ENCODE measurements around the gene IFT122. TPM values are rescaled to one million over a fixed set of nuclear protein-coding genes. Genes with fewer than 3 reads are reported as not detected.

IFT122 gene
- total RNA-seq, 1 experiment from 2014 or later: 30.0 TPM

GRCh38 chr3:129534428-129535027, 94.5 kb downstream of the IFT122 start:
- Histone ChIP-seq H3K36me3 (ENCODE audit: control insufficient read depth, insufficient read depth, low read length) (no peaks in the 10 kb centered on the region), H3K27me3 (replicated peaks; ENCODE audit: control insufficient read depth, insufficient read depth, low read length) (no peaks in the 10 kb centered on the region), H3K4me3 (ENCODE audit: low read depth, low read length) (no peak overlapping the region), H3K9me3 (no peaks in the 10 kb centered on the region), H3K4me1 (peaks cover 24% of the 10 kb centered on the region)
- intact Hi-C loops (cut with micrococcal nuclease; ENCODE audit: unreplicated experiment): no loop called here
- BruUV-seq (replicated peaks): no TSS peak
- Mint-ChIP-seq H3K27ac (ENCODE audit: unreplicated experiment) (peak overlapping the region; percentile 53), H3K27me3 (ENCODE audit: insufficient read depth, unreplicated experiment) (no peaks in the 10 kb centered on the region), H3K4me1 (ENCODE audit: low read depth, unreplicated experiment) (peaks cover 11% of the 10 kb centered on the region), H3K9me3 (ENCODE audit: unreplicated experiment) (no peaks in the 10 kb centered on the region), H3K4me3 (ENCODE audit: unreplicated experiment) (no peak overlapping the region), H3K36me3 (ENCODE audit: insufficient read depth, unreplicated experiment) (no peaks in the 10 kb centered on the region)
- DNase-seq: peak in 1 of 2 experiments; percentile 19
- CTCF ChIA-PET: interaction anchor here (1.5 kb wide), 1 partner anchor 44 kb away, joined by 3 read pairs; no protein-coding TSS in a partner anchor
- TF ChIP-seq, protein P1, sequence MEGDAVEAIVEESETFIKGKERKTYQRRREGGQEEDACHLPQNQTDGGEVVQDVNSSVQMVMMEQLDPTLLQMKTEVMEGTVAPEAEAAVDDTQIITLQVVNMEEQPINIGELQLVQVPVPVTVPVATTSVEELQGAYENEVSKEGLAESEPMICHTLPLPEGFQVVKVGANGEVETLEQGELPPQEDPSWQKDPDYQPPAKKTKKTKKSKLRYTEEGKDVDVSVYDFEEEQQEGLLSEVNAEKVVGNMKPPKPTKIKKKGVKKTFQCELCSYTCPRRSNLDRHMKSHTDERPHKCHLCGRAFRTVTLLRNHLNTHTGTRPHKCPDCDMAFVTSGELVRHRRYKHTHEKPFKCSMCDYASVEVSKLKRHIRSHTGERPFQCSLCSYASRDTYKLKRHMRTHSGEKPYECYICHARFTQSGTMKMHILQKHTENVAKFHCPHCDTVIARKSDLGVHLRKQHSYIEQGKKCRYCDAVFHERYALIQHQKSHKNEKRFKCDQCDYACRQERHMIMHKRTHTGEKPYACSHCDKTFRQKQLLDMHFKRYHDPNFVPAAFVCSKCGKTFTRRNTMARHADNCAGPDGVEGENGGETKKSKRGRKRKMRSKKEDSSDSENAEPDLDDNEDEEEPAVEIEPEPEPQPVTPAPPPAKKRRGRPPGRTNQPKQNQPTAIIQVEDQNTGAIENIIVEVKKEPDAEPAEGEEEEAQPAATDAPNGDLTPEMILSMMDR (IDR thresholded peaks at IDR 0.05; ENCODE audit: insufficient read depth in 1 of 2, low read depth in 1 of 2, low read length in 1 of 2, severe bottlenecking in 1 of 2, unreplicated experiment in 1 of 2): no peak
- POLR2A ChIA-PET: no interaction called here

GRCh38 chr3:129535075-129535474, 95.1 kb downstream of the IFT122 start:
- intact Hi-C loops (cut with micrococcal nuclease; ENCODE audit: unreplicated experiment): no loop called here
- Histone ChIP-seq H3K4me3 (ENCODE audit: low read depth, low read length) (no peak overlapping the region), H3K9me3 (no peaks in the 10 kb centered on the region), H3K27me3 (replicated peaks; ENCODE audit: control insufficient read depth, insufficient read depth, low read length) (no peaks in the 10 kb centered on the region), H3K4me1 (peaks cover 22% of the 10 kb centered on the region), H3K36me3 (ENCODE audit: control insufficient read depth, insufficient read depth, low read length) (no peaks in the 10 kb centered on the region)
- Mint-ChIP-seq H3K27ac (ENCODE audit: unreplicated experiment) (no peak overlapping the region), H3K9me3 (ENCODE audit: unreplicated experiment) (no peaks in the 10 kb centered on the region), H3K27me3 (ENCODE audit: insufficient read depth, unreplicated experiment) (no peaks in the 10 kb centered on the region), H3K4me3 (ENCODE audit: unreplicated experiment) (no peak overlapping the region), H3K4me1 (ENCODE audit: low read depth, unreplicated experiment) (peaks cover 11% of the 10 kb centered on the region), H3K36me3 (ENCODE audit: insufficient read depth, unreplicated experiment) (no peaks in the 10 kb centered on the region)
- TF ChIP-seq, protein P1 (IDR thresholded peaks at IDR 0.05; ENCODE audit: insufficient read depth in 1 of 2, low read depth in 1 of 2, low read length in 1 of 2, severe bottlenecking in 1 of 2, unreplicated experiment in 1 of 2): no peak
- CTCF ChIA-PET: interaction anchor here (0.7 to 1.5 kb wide), 2 partner anchors 45 to 54 kb away, joined by 3 to 4 read pairs; no protein-coding TSS in a partner anchor
- POLR2A ChIA-PET: no interaction called here
- peak in 1 of 2 experiments; percentile 29 for DNase-seq
- no TSS peak for BruUV-seq (replicated peaks)

GRCh38 chr3:129536374-129536667, 96.3 kb downstream of the IFT122 start:
- ChIA-PET CTCF (no interaction called here), POLR2A (no interaction called here)
- H3K4me1 ChIP-seq: peaks cover 17% of the 10 kb centered on the region
- no peak for DNase-seq
- no peaks in the 10 kb centered on the region for H3K36me3 Mint-ChIP-seq (ENCODE audit: insufficient read depth, unreplicated experiment)
- H3K27me3 ChIP-seq (replicated peaks; ENCODE audit: control insufficient read depth, insufficient read depth, low read length): no peaks in the 10 kb centered on the region
- no peaks in the 10 kb centered on the region for H3K9me3 ChIP-seq
- H3K36me3 ChIP-seq (ENCODE audit: control insufficient read depth, insufficient read depth, low read length): no peaks in the 10 kb centered on the region
- no peaks in the 10 kb centered on the region for H3K27me3 Mint-ChIP-seq (ENCODE audit: insufficient read depth, unreplicated experiment)
- H3K27ac Mint-ChIP-seq (ENCODE audit: unreplicated experiment): no peak overlapping the region
- intact Hi-C loops (cut with micrococcal nuclease; ENCODE audit: unreplicated experiment): no loop called here
- no TSS peak for BruUV-seq (replicated peaks)
- peaks cover 11% of the 10 kb centered on the region for H3K4me1 Mint-ChIP-seq (ENCODE audit: low read depth, unreplicated experiment)
- TF ChIP-seq, protein P1 (IDR thresholded peaks at IDR 0.05; ENCODE audit: insufficient read depth in 1 of 2, low read depth in 1 of 2, low read length in 1 of 2, severe bottlenecking in 1 of 2, unreplicated experiment in 1 of 2): no peak
- H3K4me3 Mint-ChIP-seq (ENCODE audit: unreplicated experiment): no peak overlapping the region
- H3K4me3 ChIP-seq (ENCODE audit: low read depth, low read length): no peak overlapping the region
- no peaks in the 10 kb centered on the region for H3K9me3 Mint-ChIP-seq (ENCODE audit: unreplicated experiment)
